Fibroblast of skin of left biceps (primary cell): ENCODE data around the gene ATP13A5.

ENCODE experiments used
- DNase-seq, 2 experiments: peaks; one replicate each; pipeline ENCODE4 v3.0.0-alpha.2; 2013; ENCODE audit warnings: low read depth in 2 of 2

The ATP13A5 gene

GRCh38 chr3:193269343-193270028, 109.1 kb downstream of the ATP13A5 start:
- DNase-seq: no peak

- DNase-seq: no peak
These were observed 115.8 kb downstream of the ATP13A5 start for GRCh38 chr3:193262707-193263106.

GRCh38 chr3:193261970-193262369, 116.6 kb downstream of the ATP13A5 start:
- DNase-seq: no peak

GRCh38 chr3:193253986-193254660, 124.4 kb downstream of the ATP13A5 start:
- DNase-seq: no peak

GRCh38 chr3:193250492-193250891, 128.1 kb downstream of the ATP13A5 start:
- no peak for DNase-seq

- DNase-seq: no peak
These were observed 129.6 kb downstream of the ATP13A5 start for GRCh38 chr3:193248848-193249468.

GRCh38 chr3:193243571-193243970, 135.0 kb downstream of the ATP13A5 start:
- DNase-seq: no peak

- DNase-seq: no peak
These were observed 136.8 kb downstream of the ATP13A5 start for GRCh38 chr3:193241716-193242115.

- peak; percentile 34 to 40 for DNase-seq
These were observed 137.5 kb downstream of the ATP13A5 start, which contains the start of gene PLAAT1 for GRCh38 chr3:193240850-193241706. Gene PLAAT1, plus strand, starts transcription at chr3:193241222. Its CDS starts 14,429 bp downstream, at chr3:193255651.

- DNase-seq: no peak
These were observed 138.1 kb downstream of the ATP13A5 start for GRCh38 chr3:193240436-193240849.

- no peak for DNase-seq
These were observed 141.5 kb downstream of the ATP13A5 start for GRCh38 chr3:193237030-193237429.

- DNase-seq: no peak
These were observed 142.0 kb downstream of the ATP13A5 start for GRCh38 chr3:193236599-193236998.

GRCh38 chr3:193231201-193231600, 147.4 kb downstream of the ATP13A5 start:
- no peak for DNase-seq

GRCh38 chr3:193230610-193231009, 147.9 kb downstream of the ATP13A5 start:
- DNase-seq: no peak

GRCh38 chr3:193229851-193230420, 148.6 kb downstream of the ATP13A5 start:
- DNase-seq: no peak

GRCh38 chr3:193228206-193228605, 150.3 kb downstream of the ATP13A5 start:
- no peak for DNase-seq

- no peak for DNase-seq
These were observed 153.0 kb downstream of the ATP13A5 start for GRCh38 chr3:193225302-193226125.
